OCI-LY7 (cell line): ENCODE results near the gene GRM1.

Experiments used
- EZH2phosphoT487 ChIP-seq: fragments of 200-600 bp; sonication (generic); IDR thresholded peaks from 2 replicates; pipeline ENCODE4 v1.6.1; 2018; ENCODE audit warnings: low read depth, borderline replicate concordance, mild to moderate bottlenecking, mixed run types, antibody characterized with exemption, low read length, moderate library complexity, mixed read lengths
- TF ChIP-seq, protein P1 (sequence below): fragments of 200-600 bp; sonication (generic); conservative IDR thresholded peaks from 2 replicates; pipeline ENCODE4 v1.5.1; 2014; ENCODE audit warnings: mild to moderate bottlenecking, antibody characterized with exemption, low read length, moderate library complexity, mixed read lengths

DNA sequence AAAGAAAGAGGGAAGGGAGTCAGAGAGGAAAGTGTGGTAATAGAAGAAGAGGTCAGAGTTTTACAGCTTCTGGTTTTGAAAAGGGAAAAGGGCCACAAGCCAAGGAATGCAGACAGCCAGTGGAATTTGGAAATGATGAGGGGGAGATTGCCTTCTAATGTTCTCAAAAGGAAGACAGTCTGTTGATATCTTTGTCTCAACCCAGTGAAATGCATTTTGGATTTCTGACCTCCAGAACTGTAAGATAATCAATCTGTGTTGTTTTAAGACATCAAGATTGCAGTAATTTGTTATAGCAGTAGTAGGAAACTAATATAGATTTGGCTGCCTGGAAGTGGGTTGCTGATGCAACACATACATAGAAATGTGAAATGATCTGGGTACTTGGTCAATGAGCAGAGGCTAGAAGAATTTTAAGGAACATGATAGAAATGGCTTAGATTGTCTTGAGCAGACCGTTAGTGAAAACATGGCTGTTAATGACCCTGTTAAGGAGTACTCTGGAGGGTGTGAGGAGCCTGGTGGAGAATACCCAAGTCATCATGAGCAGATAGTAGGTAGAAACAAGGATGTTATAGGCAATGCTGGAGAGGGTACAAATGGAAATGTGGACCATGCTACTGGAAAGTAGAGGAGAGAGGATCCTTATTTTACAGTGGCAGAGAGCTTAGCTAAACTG lies 259.0 kb downstream of the GRM1 start:
- TF ChIP-seq, protein P1, sequence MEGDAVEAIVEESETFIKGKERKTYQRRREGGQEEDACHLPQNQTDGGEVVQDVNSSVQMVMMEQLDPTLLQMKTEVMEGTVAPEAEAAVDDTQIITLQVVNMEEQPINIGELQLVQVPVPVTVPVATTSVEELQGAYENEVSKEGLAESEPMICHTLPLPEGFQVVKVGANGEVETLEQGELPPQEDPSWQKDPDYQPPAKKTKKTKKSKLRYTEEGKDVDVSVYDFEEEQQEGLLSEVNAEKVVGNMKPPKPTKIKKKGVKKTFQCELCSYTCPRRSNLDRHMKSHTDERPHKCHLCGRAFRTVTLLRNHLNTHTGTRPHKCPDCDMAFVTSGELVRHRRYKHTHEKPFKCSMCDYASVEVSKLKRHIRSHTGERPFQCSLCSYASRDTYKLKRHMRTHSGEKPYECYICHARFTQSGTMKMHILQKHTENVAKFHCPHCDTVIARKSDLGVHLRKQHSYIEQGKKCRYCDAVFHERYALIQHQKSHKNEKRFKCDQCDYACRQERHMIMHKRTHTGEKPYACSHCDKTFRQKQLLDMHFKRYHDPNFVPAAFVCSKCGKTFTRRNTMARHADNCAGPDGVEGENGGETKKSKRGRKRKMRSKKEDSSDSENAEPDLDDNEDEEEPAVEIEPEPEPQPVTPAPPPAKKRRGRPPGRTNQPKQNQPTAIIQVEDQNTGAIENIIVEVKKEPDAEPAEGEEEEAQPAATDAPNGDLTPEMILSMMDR = no peak
- no peak for TF ChIP-seq EZH2phosphoT487
